Measurements from ENCODE around the gene SNRPB. TPM values are rescaled to one million over a fixed set of nuclear protein-coding genes. Genes with fewer than 3 reads are reported as not detected.
"Not testable (repeated sequence)": the region's sequence is repeated elsewhere in the genome, so short reads cannot be mapped to it uniquely, and the experiment has no call there.

Gene SNRPB
- total RNA-seq (2014; rRNA removed), result 462 and 534 TPM in 2 replicates
- 181 TPM for polyA plus RNA-seq (2012)

DNA sequence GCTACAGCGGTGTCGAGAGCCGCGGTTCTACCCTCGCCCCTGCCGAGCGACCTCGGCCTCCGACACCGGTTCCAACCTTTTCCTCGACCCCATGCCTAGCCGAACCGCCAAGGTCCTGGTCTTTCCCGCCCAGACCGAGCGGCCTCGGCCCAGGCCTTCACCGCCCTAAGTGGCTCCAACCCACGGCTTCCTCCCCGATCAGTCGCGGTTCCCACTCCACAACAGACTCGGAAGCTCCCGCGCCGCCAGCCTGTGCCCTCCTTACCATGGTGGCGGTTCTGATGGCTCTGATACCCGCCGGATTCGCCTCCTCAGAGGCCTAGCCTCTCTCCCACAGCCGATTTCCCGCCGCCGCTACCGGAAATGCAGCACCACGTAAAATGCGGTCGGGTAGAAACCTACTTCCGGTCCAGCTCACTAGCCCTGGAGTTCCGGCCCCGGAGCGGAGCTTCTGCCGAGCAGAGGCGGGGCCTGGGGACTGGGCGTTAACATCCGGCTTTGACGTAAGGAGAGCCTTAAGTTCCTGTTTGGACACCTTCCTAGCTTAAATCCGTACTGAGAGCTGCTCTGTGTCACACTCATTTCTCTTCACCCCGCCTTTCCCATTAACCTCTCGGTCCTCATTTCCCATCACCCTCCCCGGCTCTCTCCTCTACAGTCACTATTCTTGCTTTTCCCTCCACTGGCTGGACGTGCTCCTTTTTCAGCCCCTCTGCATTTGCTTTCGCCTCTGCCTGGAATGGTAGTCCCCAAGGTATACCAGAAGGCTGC is at the start of gene SNRPB:
SNRPB (minus strand) TSS at position 367 of the 771 bp plus-strand sequence; CDS start at position 268, 99 bp downstream.
- DNase-seq (ENCODE audit: low read depth), result peak; percentile 98

DNA sequence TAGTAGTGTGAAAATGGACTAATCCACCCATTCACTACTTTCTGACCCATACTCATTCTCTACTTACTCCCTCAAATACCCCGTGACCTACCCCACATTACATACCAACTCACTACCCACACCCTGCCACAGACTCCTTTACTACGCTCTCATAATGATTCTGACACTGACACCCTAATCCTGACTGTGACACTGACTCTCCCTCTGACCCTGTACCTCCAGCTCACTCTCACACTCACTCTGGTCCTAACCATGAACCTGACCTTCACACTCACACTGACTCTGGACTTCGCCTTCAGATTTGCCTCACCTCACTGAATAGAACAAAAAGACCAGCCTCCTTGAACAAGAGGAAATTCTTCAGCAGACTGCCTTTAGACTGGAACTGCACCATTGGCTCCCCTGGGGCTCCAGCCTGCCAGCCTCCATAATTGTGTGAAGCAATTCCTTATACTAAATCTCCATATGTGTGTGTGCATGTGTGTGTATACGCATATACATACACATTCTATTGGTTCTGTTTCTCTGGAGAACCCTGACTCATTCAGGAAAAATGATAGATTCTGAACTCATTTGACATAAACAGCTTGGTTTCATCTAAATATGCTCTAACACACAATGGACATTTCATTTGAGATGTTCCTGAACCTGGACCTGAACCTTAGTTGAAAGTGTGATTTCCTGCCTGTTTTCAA is 48.7 kb upstream of the SNRPB start:
- no peak for DNase-seq (ENCODE audit: low read depth)

- no peak for DNase-seq (ENCODE audit: low read depth)
These were observed 48.0 kb upstream of the SNRPB start for GRCh38 chr20:2518558-2518957.

GRCh38 chr20:2518096-2518495 is 47.5 kb upstream of the SNRPB start:
- no peak for DNase-seq (ENCODE audit: low read depth)

GRCh38 chr20:2516399-2516798 is 45.8 kb upstream of the SNRPB start:
- DNase-seq (ENCODE audit: low read depth), result no peak

DNA sequence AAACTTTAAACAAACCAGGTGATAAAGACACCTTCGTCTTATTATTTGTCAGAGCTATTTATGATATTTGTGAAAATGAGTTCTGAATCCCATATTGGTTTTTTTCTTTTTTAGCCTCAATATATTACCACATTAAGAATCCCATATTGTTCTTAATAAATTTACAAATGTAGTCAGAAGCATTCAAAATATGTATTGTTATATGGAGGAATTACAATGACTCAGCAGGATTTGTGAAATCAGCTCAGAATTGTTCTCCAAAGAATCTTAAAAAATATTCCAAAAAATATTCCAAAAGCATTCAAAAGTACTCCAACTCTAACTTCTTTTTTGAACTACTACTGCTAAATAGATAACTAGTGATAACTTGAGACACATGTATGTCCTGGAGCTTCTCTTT is 44.6 kb upstream of the SNRPB start:
- DNase-seq (ENCODE audit: low read depth), result no peak

GRCh38 chr20:2509794-2510193 is 39.2 kb upstream of the SNRPB start:
- no peak for DNase-seq (ENCODE audit: low read depth)

DNA sequence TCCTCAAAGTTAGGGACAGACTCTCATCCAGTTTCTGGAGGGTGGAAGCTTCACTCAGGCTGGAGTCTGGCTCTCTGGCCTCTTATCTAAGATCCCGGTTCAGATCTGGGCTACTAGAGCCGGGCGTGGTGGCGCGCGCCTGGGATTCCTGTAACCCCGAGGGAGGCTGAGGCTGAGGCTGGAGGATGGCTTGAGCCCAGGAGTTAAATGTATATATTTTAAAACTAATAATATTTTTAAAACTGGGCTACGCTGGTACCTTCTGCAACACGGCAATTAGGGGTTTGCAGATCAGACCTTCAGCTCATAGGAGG is 38.8 kb upstream of the SNRPB start:
- no peak for DNase-seq (ENCODE audit: low read depth)

- DNase-seq (ENCODE audit: low read depth), result peak; percentile 75
These were observed 38.3 kb upstream of the SNRPB start, which contains the start of gene ZNF343 for GRCh38 chr20:2508631-2509467. ZNF343 (minus strand) TSS chr20:2508915; CDS start chr20:2493895, 15,020 bp downstream.

DNA sequence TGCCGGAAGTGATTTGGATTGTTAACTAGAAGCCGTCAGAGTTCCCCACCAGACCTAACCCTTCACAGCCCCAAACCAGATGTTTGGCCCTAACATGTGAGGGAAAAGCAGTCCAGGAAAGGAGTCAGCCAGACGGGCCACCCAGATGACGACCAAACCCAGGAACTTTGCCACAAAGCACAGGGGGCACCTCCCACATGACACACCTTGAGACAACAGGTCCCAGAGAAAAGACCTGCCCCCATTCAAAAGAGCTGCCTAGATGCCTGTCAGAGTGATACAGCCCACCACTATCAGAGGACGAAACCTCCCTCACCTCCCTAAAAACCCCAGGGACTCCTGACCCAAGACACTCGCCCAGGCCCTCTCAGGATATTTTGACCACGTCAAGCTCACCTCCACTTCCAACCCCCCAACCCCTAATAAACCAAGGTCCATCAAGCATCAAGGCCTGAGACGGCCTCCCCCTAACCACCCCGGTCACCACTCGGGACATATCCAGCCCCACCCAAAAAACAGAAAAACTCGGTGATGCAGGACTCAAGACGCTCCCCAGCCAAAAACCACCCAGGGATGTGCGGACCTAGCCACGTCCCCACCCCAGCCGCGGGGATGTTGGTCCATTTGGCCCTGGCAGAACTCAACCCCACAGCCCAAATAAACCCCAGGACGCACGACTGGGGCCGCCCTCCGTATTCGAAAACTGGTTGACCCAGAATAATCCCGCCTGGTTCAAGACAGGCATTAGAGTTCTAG is 37.5 kb upstream of the SNRPB start:
- DNase-seq (ENCODE audit: low read depth), result peak; percentile 7

- DNase-seq (ENCODE audit: low read depth), result no peak
These were observed 36.9 kb upstream of the SNRPB start for GRCh38 chr20:2507464-2507863.

GRCh38 chr20:2506426-2506825 is 35.8 kb upstream of the SNRPB start:
- not testable (repeated sequence) for DNase-seq (ENCODE audit: low read depth)

GRCh38 chr20:2504803-2505202 is 34.2 kb upstream of the SNRPB start:
- not testable (repeated sequence) for DNase-seq (ENCODE audit: low read depth)

- DNase-seq (ENCODE audit: low read depth), result not testable (repeated sequence)
These were observed 32.3 kb upstream of the SNRPB start for GRCh38 chr20:2502808-2503384.

GRCh38 chr20:2485661-2486060 is 15.1 kb upstream of the SNRPB start:
- DNase-seq (ENCODE audit: low read depth), result peak; percentile 66

DNA sequence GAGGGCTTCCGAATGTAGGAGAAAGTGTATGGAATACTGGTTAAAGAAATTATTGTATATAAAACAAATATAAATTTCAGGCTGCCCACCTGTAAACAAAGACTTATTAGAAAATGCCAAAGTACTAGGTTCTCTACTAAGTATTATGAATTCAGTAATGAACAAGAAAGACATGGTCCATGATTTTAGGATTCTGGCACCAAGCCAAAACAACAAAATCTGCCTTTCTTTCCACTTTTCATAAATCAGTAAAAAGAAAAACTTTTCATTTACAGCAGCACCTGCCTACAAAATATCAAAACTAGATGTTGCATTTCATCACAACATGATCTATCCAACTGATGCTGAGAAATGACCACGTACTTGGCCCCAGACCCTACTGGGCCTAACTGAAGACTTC is 14.5 kb upstream of the SNRPB start:
- DNase-seq (ENCODE audit: low read depth), result no peak

DNA sequence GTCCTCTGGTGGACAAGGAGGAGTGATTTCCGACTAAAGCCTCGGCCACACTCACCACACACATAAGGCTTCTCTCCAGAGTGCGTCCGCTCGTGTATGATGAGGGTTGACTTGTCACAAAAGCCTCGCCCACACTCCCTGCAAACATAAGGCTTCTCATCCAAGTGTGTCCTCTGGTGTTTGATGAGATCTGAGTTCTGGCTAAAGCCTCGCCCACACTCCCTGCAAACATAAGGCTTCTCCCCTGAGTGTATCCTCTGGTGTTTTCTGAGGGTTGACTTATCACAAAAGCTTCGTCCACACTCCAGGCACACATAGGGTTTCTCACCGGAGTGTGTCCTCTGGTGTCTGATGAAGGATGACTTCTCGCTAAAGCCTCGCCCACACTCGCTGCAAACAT is 12.9 kb upstream of the SNRPB start:
- DNase-seq (ENCODE audit: low read depth), result no peak

GRCh38 chr20:2480381-2480780 is 9.8 kb upstream of the SNRPB start:
- DNase-seq (ENCODE audit: low read depth), result no peak

- no peak for DNase-seq (ENCODE audit: low read depth)
These were observed 6.4 kb upstream of the SNRPB start for GRCh38 chr20:2476742-2477615.
